HG02943 (cell line): ENCODE data around the gene TRIM15.

Experiments used
- ATAC-seq: cut with Tn5 transposase; IDR thresholded peaks from one replicate; pipeline ENCODE4 v1.9.1; 2021; ENCODE audit warnings: mild to moderate bottlenecking, low read depth, moderate library complexity; ENCODE audit not compliant: unreplicated experiment

TRIM15 gene

DNA sequence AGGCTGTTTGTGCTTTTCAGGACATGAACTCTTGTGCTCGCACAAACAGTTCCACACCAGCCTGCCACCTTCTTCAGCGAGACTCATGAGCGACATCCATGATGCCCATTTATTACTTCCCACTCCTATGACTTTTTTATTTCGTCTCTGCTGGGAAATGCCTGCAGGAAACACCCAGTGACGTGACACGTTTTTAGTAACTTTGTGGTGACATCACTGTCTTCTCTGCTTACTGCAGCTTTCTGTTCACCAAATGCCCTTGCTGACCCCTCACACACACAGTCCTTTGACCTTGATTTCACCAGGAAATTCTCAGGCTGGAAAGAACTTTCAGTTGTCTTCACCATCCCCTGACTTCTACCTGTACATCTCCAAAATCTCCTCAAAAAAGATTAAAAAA, 18.5 kb upstream of the TRIM15 start:
- ATAC-seq, result no peak

DNA sequence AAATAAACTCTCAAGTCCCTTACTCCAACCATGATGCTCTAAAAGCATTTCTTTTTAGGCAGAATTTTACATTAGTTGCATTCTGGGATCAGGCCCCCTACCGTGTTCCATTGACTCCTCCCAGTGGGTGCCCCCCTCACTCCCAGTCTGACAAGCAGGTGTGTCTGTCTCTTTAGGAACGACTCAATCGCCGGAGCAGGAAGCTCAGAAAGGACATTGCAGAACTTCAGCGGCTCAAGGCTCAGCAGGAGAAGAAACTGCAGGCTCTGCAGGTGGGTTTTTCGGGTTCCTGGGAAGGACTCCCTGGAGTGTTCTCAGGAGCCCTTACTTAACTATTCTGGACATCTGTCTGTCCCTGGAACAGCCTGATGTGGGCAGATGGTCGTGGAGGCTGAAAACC, 17.5 kb upstream of the TRIM15 start:
- ATAC-seq, result no peak

DNA sequence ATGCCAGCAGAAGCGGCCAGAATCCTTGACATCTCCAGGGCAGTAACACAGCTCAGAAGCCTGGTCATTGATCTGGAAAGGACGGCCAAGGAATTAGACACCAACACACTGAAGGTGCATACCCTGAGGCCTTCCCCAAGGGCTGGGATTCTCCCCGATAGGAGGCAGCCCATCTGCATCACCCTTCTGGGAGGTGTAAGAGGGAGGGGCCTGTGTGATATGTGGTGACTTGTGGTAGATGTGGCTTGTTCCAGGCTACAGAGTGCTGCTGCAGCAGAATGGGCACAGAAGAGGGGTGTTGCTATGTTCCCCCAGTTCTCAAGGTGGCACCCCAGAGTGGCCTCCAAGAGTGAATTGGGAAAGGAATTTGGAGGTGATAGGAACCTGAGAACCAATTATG, 16.2 kb upstream of the TRIM15 start:
- no peak for ATAC-seq

- ATAC-seq, result no peak
Measured at GRCh38 chr6:30149234-30149633, 14.1 kb upstream of the TRIM15 start.

GRCh38 chr6:30149858-30150550, 13.3 kb upstream of the TRIM15 start:
- no peak for ATAC-seq

GRCh38 chr6:30150671-30151395, 12.5 kb upstream of the TRIM15 start:
- ATAC-seq, result no peak

DNA sequence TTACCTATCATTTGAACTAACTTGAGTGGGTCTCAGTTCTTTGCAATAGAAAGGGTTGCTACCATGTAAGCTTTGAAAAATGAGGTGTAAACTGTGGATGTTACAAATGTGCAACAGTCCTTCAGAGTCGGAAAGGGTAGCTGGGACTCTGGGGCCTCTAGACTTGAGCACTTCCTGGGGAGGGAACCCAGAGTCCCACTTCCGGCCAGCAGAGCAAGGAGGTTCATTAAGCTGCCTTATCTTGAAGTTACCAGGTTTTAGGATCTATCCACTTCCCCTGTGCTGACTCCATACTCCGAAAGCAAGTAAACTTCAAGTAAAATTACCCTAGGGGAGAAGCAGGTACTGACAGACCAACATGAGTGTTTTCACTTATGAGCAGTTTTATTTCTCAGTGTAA, 11.8 kb upstream of the TRIM15 start:
- no peak for ATAC-seq

DNA sequence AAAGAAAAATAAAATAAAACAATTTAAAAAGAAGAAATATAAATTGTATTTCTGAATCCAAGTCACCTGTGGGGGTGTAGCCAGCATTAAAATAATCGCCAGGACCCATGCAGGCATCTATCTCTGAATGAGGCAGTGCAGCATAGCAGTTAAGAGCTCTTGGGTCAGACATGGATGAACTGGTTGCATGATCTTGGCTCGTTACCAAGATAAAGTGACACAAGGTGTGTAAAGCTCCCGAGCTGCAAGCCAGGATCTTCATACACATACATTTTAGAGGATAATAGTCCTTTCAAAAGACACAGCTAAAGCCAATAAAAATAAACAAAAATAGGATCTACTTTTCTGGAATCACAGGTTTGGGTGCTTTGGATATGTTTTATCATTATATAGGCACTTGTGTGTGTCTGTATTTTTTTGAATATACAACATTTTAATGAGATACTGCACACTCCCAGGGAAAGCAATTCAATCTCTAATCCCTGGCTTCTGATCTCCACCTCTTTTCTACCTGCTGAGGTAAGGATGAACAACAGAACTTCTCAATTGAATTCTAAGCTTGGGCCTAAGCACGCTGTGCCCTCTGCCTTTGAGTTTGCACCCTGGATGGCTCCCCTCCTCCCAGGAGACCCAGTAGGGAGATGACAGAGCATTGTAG, 11.2 kb upstream of the TRIM15 start:
- ATAC-seq, result no peak

- ATAC-seq, result no peak
Measured at GRCh38 chr6:30152910-30153610, 10.3 kb upstream of the TRIM15 start.

- no peak for ATAC-seq
Measured at GRCh38 chr6:30154061-30154460, 9.3 kb upstream of the TRIM15 start.

- ATAC-seq, result no peak
Measured at GRCh38 chr6:30154709-30155519, 8.4 kb upstream of the TRIM15 start.

- ATAC-seq, result no peak
Measured at GRCh38 chr6:30155520-30156261, 7.7 kb upstream of the TRIM15 start.

- ATAC-seq, result no peak
Measured at GRCh38 chr6:30156262-30156599, 7.1 kb upstream of the TRIM15 start.

DNA sequence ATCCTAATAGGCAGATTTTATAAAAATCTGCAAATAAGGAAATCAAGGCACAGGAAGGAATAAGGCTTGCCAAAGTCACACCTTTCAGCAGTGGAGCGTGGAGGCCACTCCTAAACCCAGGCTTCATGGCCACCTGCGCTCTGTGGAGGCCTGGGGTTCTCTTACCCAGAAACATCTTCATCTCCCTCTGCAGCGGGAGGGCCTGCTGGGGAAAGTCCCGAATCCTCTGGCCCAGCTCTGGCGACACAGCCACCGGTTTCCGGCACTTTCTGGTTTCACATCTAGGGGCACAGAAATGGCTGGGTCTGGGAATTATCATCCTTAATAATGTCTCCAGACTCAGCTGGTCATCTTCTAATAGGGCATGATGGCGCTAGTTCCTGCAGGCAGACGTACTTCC, 6.6 kb upstream of the TRIM15 start:
- no peak for ATAC-seq

GRCh38 chr6:30157581-30157980, 5.8 kb upstream of the TRIM15 start:
- ATAC-seq, result no peak

- no peak for ATAC-seq
Measured at GRCh38 chr6:30157999-30158398, 5.3 kb upstream of the TRIM15 start.

- no peak for ATAC-seq
Measured at GRCh38 chr6:30158475-30159040, 4.8 kb upstream of the TRIM15 start.

DNA sequence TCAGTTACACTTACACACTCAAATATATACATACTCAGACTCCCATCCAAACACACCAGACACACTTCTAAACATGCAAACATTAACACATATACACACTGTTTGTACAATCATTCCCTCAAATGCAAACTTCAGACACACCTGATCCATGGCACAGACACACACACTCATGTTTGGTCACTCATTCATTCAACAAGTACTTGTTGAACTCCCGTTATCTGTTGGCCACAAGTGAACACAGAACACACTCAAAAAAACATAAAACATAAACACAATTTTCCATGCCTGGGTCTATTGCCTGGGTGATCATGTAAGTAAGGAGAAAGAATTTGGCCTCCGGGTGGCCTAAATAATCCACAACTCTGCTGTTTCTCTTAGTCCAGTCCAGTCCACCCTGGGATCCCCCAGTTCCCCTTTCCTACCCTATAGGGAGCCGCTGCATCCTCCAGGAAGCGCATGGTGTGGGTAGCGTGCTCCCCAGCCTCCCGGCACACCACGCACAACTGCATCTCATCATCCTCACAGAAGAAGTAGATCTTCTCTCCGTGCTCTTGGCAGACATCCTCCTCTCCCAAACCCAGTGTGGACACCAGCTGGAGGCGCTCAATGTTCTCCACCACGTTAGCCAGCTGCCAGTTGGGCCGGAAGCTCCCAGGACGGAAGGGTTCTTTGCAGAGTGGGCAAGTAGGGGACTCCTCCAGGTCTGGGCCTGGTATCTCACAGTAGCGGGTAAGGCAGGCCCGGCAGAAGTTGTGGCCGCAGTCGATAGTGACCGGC, 3.1 kb upstream of the TRIM15 start:
- no peak for ATAC-seq
